OCI-LY1 (cell line): Measurements from ENCODE around the gene GBA2.

Experiments
- H2AFZ ChIP-seq: fragments of 200-600 bp; sonication (generic), shearing (Covaris generic); 2 replicates; pipeline ENCODE4 v1.6.0; 2014; ENCODE audit warnings: antibody characterized with exemption, mild to moderate bottlenecking, low read length
- H3F3A ChIP-seq: fragments of 200-600 bp; sonication (generic), shearing (Covaris generic); 2 replicates; pipeline ENCODE4 v1.6.0; 2014; ENCODE audit warnings: mild to moderate bottlenecking, antibody characterized with exemption, low read length, moderate library complexity; ENCODE audit not compliant: insufficient read depth
- H3K27ac ChIP-seq: fragments of 200-600 bp; sonication (generic); 2 replicates; pipeline ENCODE4 v1.5.1; 2014; ENCODE audit warnings: low read length, mixed run types, mild to moderate bottlenecking, low read depth; ENCODE audit not compliant: poor library complexity, severe bottlenecking
- H3K27me3 ChIP-seq: fragments of 200-600 bp; sonication (generic); 2 replicates; pipeline ENCODE4 v1.6.0; 2014; ENCODE audit warnings: antibody characterized with exemption, mild to moderate bottlenecking, low read length, moderate library complexity; ENCODE audit not compliant: insufficient read depth
- H3K36me3 ChIP-seq: fragments of 200-600 bp; sonication (generic); 2 replicates; pipeline ENCODE4 v1.6.1; 2014; ENCODE audit warnings: mild to moderate bottlenecking, antibody characterized with exemption, low read length, moderate library complexity, mixed read lengths; ENCODE audit not compliant: insufficient read depth
- H3K4me1 ChIP-seq: fragments of 200-600 bp; sonication (generic); 2 replicates; pipeline ENCODE4 v1.5.1; 2014; ENCODE audit warnings: mild to moderate bottlenecking, low read length, moderate library complexity; ENCODE audit not compliant: insufficient read depth, severe bottlenecking
- H3K4me2 ChIP-seq: fragments of 200-600 bp; sonication (generic), shearing (Covaris generic); 2 replicates; pipeline ENCODE4 v1.6.1; 2014; ENCODE audit warnings: low read length
- H3K4me3 ChIP-seq: fragments of 200-600 bp; sonication (generic); 2 replicates; pipeline ENCODE4 v1.5.1; 2014; ENCODE audit warnings: low read length, low read depth, mild to moderate bottlenecking, mixed read lengths; ENCODE audit not compliant: poor library complexity, severe bottlenecking
- H3K79me2 ChIP-seq: fragments of 200-600 bp; shearing (Covaris generic); 2 replicates; pipeline ENCODE4 v1.6.1; 2016; ENCODE audit warnings: mixed run types, low read length, mixed read lengths; ENCODE audit not compliant: insufficient read depth
- H3K9ac ChIP-seq: fragments of 200-600 bp; sonication (generic), shearing (Covaris generic); 2 replicates; pipeline ENCODE4 v1.6.1; 2014; ENCODE audit warnings: mild to moderate bottlenecking, low read length, mixed read lengths
- H3K9me2 ChIP-seq: fragments of 200-600 bp; sonication (generic), shearing (Covaris generic); 2 replicates; pipeline ENCODE4 v1.6.1; 2014; ENCODE audit warnings: low read depth, mild to moderate bottlenecking, low read length, mixed read lengths
- H3K9me3 ChIP-seq: fragments of 200-600 bp; shearing (Covaris generic); 2 replicates; pipeline ENCODE4 v1.6.1; 2014; ENCODE audit warnings: low read length, mixed read lengths
- H4K20me1 ChIP-seq: fragments of 200-600 bp; sonication (generic), shearing (Covaris generic); 2 replicates; pipeline ENCODE4 v1.6.0; 2016; ENCODE audit warnings: mild to moderate bottlenecking, low read length; ENCODE audit not compliant: insufficient read depth
- CTCF ChIP-seq: fragments of 200-600 bp; sonication (generic), shearing (Covaris generic); IDR thresholded peaks from 2 replicates; pipeline ENCODE4 v1.5.1; 2017; ENCODE audit warnings: mild to moderate bottlenecking, antibody characterized with exemption, low read length, moderate library complexity, mixed read lengths
- EZH2 ChIP-seq: fragments of 200-600 bp; sonication (generic), shearing (Covaris generic); IDR thresholded peaks from 2 replicates; pipeline ENCODE4 v1.8.0; 2017; ENCODE audit warnings: borderline replicate concordance, mixed run types, mild to moderate bottlenecking, antibody characterized with exemption, low read length, moderate library complexity, mixed read lengths

The GBA2 gene

GRCh38 chr9:35759795-35760194, 10.8 kb upstream of the GBA2 start:
- H2AFZ ChIP-seq, result no peak overlapping the region
- peaks cover 4% of the 10 kb centered on the region; the same call in 1 of the 2 replicates for H3K36me3 ChIP-seq

GRCh38 chr9:35758475-35759050, 9.5 kb upstream of the GBA2 start:
- Histone ChIP-seq H2AFZ (no peak overlapping the region), H3K9me2 (no peaks in the 10 kb centered on the region), H3K36me3 (0 out of 2 replicates have a peak, but pooled peaks cover 4% of the 10 kb centered on the region), H3K27ac (peak overlapping the region; percentile 91), H3F3A (no peaks in the 10 kb centered on the region), H4K20me1 (no peaks in the 10 kb centered on the region), H3K9ac (peak overlapping the region; percentile 95; the same call in 1 of the 2 replicates), H3K79me2 (no peaks in the 10 kb centered on the region), H3K9me3 (no peaks in the 10 kb centered on the region), H3K4me2 (peak overlapping the region; percentile 96), H3K27me3 (no peaks in the 10 kb centered on the region), H3K4me1 (peaks cover 31% of the 10 kb centered on the region), H3K4me3 (peak overlapping the region; percentile 90)
- TF ChIP-seq EZH2 (no peak), CTCF (no peak)

More at GRCh38 chr9:35759795-35760194, 10.8 kb upstream of the GBA2 start:
- TF ChIP-seq CTCF (no peak), EZH2 (no peak)
- H3K4me3 ChIP-seq, result no peak overlapping the region
- no peaks in the 10 kb centered on the region for H3K79me2 ChIP-seq
- H3K9ac ChIP-seq, result no peak overlapping the region
- no peaks in the 10 kb centered on the region for H3K9me3 ChIP-seq
- no peak overlapping the region for H3K27ac ChIP-seq
- peaks cover 31% of the 10 kb centered on the region for H3K4me1 ChIP-seq
- no peak overlapping the region for H3K4me2 ChIP-seq
- H3F3A ChIP-seq, result no peaks in the 10 kb centered on the region
- H3K9me2 ChIP-seq, result no peaks in the 10 kb centered on the region
- no peaks in the 10 kb centered on the region for H4K20me1 ChIP-seq
- H3K27me3 ChIP-seq, result no peaks in the 10 kb centered on the region

- Histone ChIP-seq H2AFZ (no peak overlapping the region), H4K20me1 (no peaks in the 10 kb centered on the region), H3K79me2 (no peaks in the 10 kb centered on the region), H3K4me3 (peak overlapping the region; percentile 90), H3K4me1 (peaks cover 31% of the 10 kb centered on the region), H3K9ac (peak overlapping the region; percentile 95), H3K9me3 (no peaks in the 10 kb centered on the region), H3K4me2 (peak overlapping the region; percentile 96), H3K27ac (peak overlapping the region; percentile 91), H3K36me3 (peaks cover 10% of the 10 kb centered on the region; the same call in 1 of the 2 replicates), H3K27me3 (no peaks in the 10 kb centered on the region), H3F3A (no peaks in the 10 kb centered on the region), H3K9me2 (no peaks in the 10 kb centered on the region)
- TF ChIP-seq CTCF, result no peak
- TF ChIP-seq EZH2, result no peak
These were observed 8.9 kb upstream of the GBA2 start for GRCh38 chr9:35757892-35758275.
